ENCODE data around the gene TMEM37. TPM values are rescaled to one million over a fixed set of nuclear protein-coding genes. Genes with fewer than 3 reads are reported as not detected.

TMEM37 gene
- total RNA-seq, 3 donors from 2014 or later (not counting 1 experiment from before 2014, with no cell fraction given), result not detected

- H3K4me3 Mint-ChIP-seq, result no peak overlapping the region
- H3K27ac Mint-ChIP-seq, result no peak overlapping the region
- H3K27me3 Mint-ChIP-seq (ENCODE audit: low read depth in 2 of 2), result peaks cover 10 to 27% of the 10 kb centered on the region in 2 donors
- ATAC-seq (no peak), DNase-seq (no peak)
- no peaks in the 10 kb centered on the region for H3K4me1 Mint-ChIP-seq
- H3K36me3 Mint-ChIP-seq, result no peaks in the 10 kb centered on the region
- H3K27ac ChIP-seq (ENCODE audit: low read length), result no peak overlapping the region
- no peaks in the 10 kb centered on the region for H3K9me3 ChIP-seq (ENCODE audit: control insufficient read depth, insufficient read depth, low read length)
- H3K4me1 ChIP-seq (ENCODE audit: control insufficient read depth, insufficient read depth, low read length), result no peaks in the 10 kb centered on the region
- H3K36me3 ChIP-seq (ENCODE audit: control insufficient read depth, insufficient read depth, low read length), result no peaks in the 10 kb centered on the region
- intact Hi-C loops (cut with micrococcal nuclease), result no loop called here
- 63% methylated on average over 3 of the region's 4 CpGs for WGBS (ENCODE audit: insufficient coverage)
- H3K9me3 Mint-ChIP-seq, result no peaks in the 10 kb centered on the region
- TF ChIP-seq, protein P1, sequence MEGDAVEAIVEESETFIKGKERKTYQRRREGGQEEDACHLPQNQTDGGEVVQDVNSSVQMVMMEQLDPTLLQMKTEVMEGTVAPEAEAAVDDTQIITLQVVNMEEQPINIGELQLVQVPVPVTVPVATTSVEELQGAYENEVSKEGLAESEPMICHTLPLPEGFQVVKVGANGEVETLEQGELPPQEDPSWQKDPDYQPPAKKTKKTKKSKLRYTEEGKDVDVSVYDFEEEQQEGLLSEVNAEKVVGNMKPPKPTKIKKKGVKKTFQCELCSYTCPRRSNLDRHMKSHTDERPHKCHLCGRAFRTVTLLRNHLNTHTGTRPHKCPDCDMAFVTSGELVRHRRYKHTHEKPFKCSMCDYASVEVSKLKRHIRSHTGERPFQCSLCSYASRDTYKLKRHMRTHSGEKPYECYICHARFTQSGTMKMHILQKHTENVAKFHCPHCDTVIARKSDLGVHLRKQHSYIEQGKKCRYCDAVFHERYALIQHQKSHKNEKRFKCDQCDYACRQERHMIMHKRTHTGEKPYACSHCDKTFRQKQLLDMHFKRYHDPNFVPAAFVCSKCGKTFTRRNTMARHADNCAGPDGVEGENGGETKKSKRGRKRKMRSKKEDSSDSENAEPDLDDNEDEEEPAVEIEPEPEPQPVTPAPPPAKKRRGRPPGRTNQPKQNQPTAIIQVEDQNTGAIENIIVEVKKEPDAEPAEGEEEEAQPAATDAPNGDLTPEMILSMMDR (IDR thresholded peaks at IDR 0.05), result no peak
- H3K27me3 ChIP-seq (ENCODE audit: control insufficient read depth, insufficient read depth, low read length), result no peaks in the 10 kb centered on the region
- H3K4me3 ChIP-seq (ENCODE audit: low read length), result no peak overlapping the region
Measured at GRCh38 chr2:119416299-119416923, 15.2 kb upstream of the TMEM37 start.

GRCh38 chr2:119417908-119418307, 13.7 kb upstream of the TMEM37 start:
- Histone ChIP-seq H3K36me3 (ENCODE audit: control insufficient read depth, insufficient read depth, low read length) (no peaks in the 10 kb centered on the region), H3K27ac (ENCODE audit: low read length) (no peak overlapping the region), H3K27me3 (ENCODE audit: control insufficient read depth, insufficient read depth, low read length) (no peaks in the 10 kb centered on the region), H3K4me1 (ENCODE audit: control insufficient read depth, insufficient read depth, low read length) (no peaks in the 10 kb centered on the region), H3K9me3 (ENCODE audit: control insufficient read depth, insufficient read depth, low read length) (no peaks in the 10 kb centered on the region), H3K4me3 (ENCODE audit: low read length) (no peak overlapping the region)
- H3K27ac Mint-ChIP-seq, result no peak overlapping the region
- H3K4me3 Mint-ChIP-seq, result no peak overlapping the region
- H3K36me3 Mint-ChIP-seq, result no peaks in the 10 kb centered on the region
- TF ChIP-seq, protein P1 (IDR thresholded peaks at IDR 0.05), result no peak
- WGBS (ENCODE audit: insufficient coverage), result 90% methylated on average over 6 of the region's 6 CpGs
- DNase-seq (no peak), ATAC-seq (no peak)
- no peaks in the 10 kb centered on the region for H3K4me1 Mint-ChIP-seq
- intact Hi-C loops (cut with micrococcal nuclease), result no loop called here
- H3K27me3 Mint-ChIP-seq (ENCODE audit: low read depth in 2 of 2), result peaks cover 16 to 35% of the 10 kb centered on the region in 2 donors
- no peaks in the 10 kb centered on the region for H3K9me3 Mint-ChIP-seq

GRCh38 chr2:119419065-119419464, 12.6 kb upstream of the TMEM37 start:
- Histone ChIP-seq H3K36me3 (ENCODE audit: control insufficient read depth, insufficient read depth, low read length) (no peaks in the 10 kb centered on the region), H3K27ac (ENCODE audit: low read length) (no peak overlapping the region), H3K27me3 (ENCODE audit: control insufficient read depth, insufficient read depth, low read length) (no peaks in the 10 kb centered on the region), H3K9me3 (ENCODE audit: control insufficient read depth, insufficient read depth, low read length) (no peaks in the 10 kb centered on the region), H3K4me1 (ENCODE audit: control insufficient read depth, insufficient read depth, low read length) (no peaks in the 10 kb centered on the region), H3K4me3 (ENCODE audit: low read length) (no peak overlapping the region)
- H3K4me1 Mint-ChIP-seq, result no peaks in the 10 kb centered on the region
- H3K4me3 Mint-ChIP-seq, result no peak overlapping the region
- intact Hi-C loops (cut with micrococcal nuclease), result no loop called here
- H3K9me3 Mint-ChIP-seq, result no peaks in the 10 kb centered on the region
- WGBS (ENCODE audit: insufficient coverage), result 75% methylated on average over 1 of the region's 1 CpG
- H3K27me3 Mint-ChIP-seq (ENCODE audit: low read depth in 2 of 2), result peaks cover 12 to 35% of the 10 kb centered on the region in 2 donors
- DNase-seq (no peak), ATAC-seq (no peak)
- TF ChIP-seq, protein P1 (IDR thresholded peaks at IDR 0.05), result no peak
- no peak overlapping the region for H3K27ac Mint-ChIP-seq
- H3K36me3 Mint-ChIP-seq, result no peaks in the 10 kb centered on the region

All from natural killer cell (primary cell).